ENCODE measurements around the gene SH3RF3.

DNA sequence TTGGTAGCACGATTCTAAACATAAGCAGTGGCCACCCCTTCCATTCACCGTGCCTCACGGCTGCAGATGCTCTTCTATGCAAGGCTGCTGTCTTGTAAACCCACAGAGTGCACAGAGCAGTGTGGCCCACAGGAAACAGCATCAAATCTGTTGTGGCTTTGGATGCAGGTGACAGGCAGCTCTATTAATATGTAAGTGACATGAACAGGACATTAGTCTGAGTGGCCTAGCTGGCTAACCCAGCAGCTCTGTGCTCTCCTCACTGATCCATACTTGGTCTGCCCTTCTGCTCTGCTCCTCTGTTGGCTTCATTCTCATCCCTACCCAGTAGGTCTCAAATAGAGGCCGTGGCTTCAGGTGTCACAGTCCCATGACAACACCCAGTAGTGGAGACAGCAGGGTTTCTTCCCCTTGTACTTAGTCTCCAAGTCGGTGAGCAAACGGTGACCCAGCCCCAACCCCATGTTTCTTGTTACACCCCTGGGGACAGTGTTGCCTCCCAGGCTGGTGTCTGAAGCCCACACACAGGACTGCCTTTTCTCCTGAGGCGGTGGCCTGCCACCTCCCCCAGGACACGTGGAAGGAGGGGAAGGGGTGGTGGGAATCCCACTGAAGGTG lies 5.8 kb downstream of the SH3RF3 start:
- TF ChIP-seq CREM (CRISPR knock-in tag; IDR thresholded peaks at IDR 0.05) = no peak
- TF ChIP-seq, protein P1, sequence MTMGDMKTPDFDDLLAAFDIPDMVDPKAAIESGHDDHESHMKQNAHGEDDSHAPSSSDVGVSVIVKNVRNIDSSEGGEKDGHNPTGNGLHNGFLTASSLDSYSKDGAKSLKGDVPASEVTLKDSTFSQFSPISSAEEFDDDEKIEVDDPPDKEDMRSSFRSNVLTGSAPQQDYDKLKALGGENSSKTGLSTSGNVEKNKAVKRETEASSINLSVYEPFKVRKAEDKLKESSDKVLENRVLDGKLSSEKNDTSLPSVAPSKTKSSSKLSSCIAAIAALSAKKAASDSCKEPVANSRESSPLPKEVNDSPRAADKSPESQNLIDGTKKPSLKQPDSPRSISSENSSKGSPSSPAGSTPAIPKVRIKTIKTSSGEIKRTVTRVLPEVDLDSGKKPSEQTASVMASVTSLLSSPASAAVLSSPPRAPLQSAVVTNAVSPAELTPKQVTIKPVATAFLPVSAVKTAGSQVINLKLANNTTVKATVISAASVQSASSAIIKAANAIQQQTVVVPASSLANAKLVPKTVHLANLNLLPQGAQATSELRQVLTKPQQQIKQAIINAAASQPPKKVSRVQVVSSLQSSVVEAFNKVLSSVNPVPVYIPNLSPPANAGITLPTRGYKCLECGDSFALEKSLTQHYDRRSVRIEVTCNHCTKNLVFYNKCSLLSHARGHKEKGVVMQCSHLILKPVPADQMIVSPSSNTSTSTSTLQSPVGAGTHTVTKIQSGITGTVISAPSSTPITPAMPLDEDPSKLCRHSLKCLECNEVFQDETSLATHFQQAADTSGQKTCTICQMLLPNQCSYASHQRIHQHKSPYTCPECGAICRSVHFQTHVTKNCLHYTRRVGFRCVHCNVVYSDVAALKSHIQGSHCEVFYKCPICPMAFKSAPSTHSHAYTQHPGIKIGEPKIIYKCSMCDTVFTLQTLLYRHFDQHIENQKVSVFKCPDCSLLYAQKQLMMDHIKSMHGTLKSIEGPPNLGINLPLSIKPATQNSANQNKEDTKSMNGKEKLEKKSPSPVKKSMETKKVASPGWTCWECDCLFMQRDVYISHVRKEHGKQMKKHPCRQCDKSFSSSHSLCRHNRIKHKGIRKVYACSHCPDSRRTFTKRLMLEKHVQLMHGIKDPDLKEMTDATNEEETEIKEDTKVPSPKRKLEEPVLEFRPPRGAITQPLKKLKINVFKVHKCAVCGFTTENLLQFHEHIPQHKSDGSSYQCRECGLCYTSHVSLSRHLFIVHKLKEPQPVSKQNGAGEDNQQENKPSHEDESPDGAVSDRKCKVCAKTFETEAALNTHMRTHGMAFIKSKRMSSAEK (CRISPR knock-in tag; IDR thresholded peaks at IDR 0.05; ENCODE audit: borderline replicate concordance) = no peak
- TF ChIP-seq, protein P2, sequence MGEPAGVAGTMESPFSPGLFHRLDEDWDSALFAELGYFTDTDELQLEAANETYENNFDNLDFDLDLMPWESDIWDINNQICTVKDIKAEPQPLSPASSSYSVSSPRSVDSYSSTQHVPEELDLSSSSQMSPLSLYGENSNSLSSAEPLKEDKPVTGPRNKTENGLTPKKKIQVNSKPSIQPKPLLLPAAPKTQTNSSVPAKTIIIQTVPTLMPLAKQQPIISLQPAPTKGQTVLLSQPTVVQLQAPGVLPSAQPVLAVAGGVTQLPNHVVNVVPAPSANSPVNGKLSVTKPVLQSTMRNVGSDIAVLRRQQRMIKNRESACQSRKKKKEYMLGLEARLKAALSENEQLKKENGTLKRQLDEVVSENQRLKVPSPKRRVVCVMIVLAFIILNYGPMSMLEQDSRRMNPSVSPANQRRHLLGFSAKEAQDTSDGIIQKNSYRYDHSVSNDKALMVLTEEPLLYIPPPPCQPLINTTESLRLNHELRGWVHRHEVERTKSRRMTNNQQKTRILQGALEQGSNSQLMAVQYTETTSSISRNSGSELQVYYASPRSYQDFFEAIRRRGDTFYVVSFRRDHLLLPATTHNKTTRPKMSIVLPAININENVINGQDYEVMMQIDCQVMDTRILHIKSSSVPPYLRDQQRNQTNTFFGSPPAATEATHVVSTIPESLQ (CRISPR knock-in tag; IDR thresholded peaks at IDR 0.05) = no peak
- TF ChIP-seq SP1 (CRISPR knock-in tag; conservative IDR thresholded peaks at IDR 0.05) = no peak
- TF ChIP-seq, protein P3, sequence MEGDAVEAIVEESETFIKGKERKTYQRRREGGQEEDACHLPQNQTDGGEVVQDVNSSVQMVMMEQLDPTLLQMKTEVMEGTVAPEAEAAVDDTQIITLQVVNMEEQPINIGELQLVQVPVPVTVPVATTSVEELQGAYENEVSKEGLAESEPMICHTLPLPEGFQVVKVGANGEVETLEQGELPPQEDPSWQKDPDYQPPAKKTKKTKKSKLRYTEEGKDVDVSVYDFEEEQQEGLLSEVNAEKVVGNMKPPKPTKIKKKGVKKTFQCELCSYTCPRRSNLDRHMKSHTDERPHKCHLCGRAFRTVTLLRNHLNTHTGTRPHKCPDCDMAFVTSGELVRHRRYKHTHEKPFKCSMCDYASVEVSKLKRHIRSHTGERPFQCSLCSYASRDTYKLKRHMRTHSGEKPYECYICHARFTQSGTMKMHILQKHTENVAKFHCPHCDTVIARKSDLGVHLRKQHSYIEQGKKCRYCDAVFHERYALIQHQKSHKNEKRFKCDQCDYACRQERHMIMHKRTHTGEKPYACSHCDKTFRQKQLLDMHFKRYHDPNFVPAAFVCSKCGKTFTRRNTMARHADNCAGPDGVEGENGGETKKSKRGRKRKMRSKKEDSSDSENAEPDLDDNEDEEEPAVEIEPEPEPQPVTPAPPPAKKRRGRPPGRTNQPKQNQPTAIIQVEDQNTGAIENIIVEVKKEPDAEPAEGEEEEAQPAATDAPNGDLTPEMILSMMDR (IDR thresholded peaks at IDR 0.05) = no peak
- no peak for TF ChIP-seq ZNF138 (CRISPR knock-in tag; conservative IDR thresholded peaks at IDR 0.05)

Data from WTC11 (cell line).